Activated CD8-positive, alpha-beta T cell treated with anti-CD3 and anti-CD28 coated beads for 36 hours (primary cell): Measurements from ENCODE around the gene NOVA1. TPM values are rescaled to one million over a fixed set of nuclear protein-coding genes. Genes with fewer than 3 reads are reported as not detected.

Source experiments
- ATAC-seq: fragments of 200-7000 bp; cut with Tn5 transposase; one replicate; pipeline ENCODE4 v1.10.0; 2021; ENCODE audit warnings: mild to moderate bottlenecking, moderate library complexity
- CTCF ChIA-PET: fragments of 350-600 bp; sonication (Branson Sonifier 250); formaldehyde crosslinking; loops from one replicate; lab custom pipeline; 2021; ENCODE audit warnings: antibody characterized with exemption; lab: Charles Lee
- POLR2A ChIA-PET: fragments of 350-600 bp; sonication (Branson Sonifier 250); formaldehyde crosslinking; loops from one replicate; lab custom pipeline; 2021; ENCODE audit warnings: antibody characterized with exemption; lab: Charles Lee
- DNase-seq: peaks from one replicate; pipeline ENCODE4 v3.0.0-alpha.2; 2020
- H3K27ac Mint-ChIP-seq: one replicate; pipeline ENCODE4 v1.8.0; 2021; ENCODE audit warnings: mild to moderate bottlenecking, mixed read lengths
- H3K27me3 Mint-ChIP-seq: one replicate; pipeline ENCODE4 v1.8.0; 2021; ENCODE audit warnings: mixed read lengths
- H3K36me3 Mint-ChIP-seq: one replicate; pipeline ENCODE4 v1.8.0; 2021; ENCODE audit warnings: low read depth, mixed read lengths
- H3K4me1 Mint-ChIP-seq: one replicate; pipeline ENCODE4 v1.8.0; 2021; ENCODE audit warnings: low read depth, mixed read lengths
- H3K4me3 Mint-ChIP-seq: one replicate; pipeline ENCODE4 v1.8.0; 2021; ENCODE audit warnings: mild to moderate bottlenecking, moderate library complexity, mixed read lengths
- H3K9me3 Mint-ChIP-seq: one replicate; pipeline ENCODE4 v1.8.0; 2021; ENCODE audit warnings: mixed read lengths
- intact Hi-C: fragments of 100-400 bp; cut with micrococcal nuclease; formaldehyde crosslinking; loops from one replicate; pipeline ENCODE4 v1.10.0; 2022
- total RNA-seq, 2 experiments: library from RNA; stranded (reverse); gene quantifications; one replicate each; pipeline ENCODE4 v1.2.3, GENCODE V29; 2021
- TF ChIP-seq, protein P1 (sequence below): fragments of 200-600 bp; IDR thresholded peaks from one replicate; pipeline ENCODE4 v1.8.0; 2022; ENCODE audit warnings: antibody characterized with exemption, mild to moderate bottlenecking

The NOVA1 gene
- total RNA-seq, 2 experiments from 2014 or later = not detected

- intact Hi-C loops = no loop called here
- no peaks in the 10 kb centered on the region for H3K4me1 Mint-ChIP-seq
- TF ChIP-seq, protein P1, sequence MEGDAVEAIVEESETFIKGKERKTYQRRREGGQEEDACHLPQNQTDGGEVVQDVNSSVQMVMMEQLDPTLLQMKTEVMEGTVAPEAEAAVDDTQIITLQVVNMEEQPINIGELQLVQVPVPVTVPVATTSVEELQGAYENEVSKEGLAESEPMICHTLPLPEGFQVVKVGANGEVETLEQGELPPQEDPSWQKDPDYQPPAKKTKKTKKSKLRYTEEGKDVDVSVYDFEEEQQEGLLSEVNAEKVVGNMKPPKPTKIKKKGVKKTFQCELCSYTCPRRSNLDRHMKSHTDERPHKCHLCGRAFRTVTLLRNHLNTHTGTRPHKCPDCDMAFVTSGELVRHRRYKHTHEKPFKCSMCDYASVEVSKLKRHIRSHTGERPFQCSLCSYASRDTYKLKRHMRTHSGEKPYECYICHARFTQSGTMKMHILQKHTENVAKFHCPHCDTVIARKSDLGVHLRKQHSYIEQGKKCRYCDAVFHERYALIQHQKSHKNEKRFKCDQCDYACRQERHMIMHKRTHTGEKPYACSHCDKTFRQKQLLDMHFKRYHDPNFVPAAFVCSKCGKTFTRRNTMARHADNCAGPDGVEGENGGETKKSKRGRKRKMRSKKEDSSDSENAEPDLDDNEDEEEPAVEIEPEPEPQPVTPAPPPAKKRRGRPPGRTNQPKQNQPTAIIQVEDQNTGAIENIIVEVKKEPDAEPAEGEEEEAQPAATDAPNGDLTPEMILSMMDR = no peak
- CTCF ChIA-PET = no interaction called here
- H3K27me3 Mint-ChIP-seq = peaks cover 14% of the 10 kb centered on the region
- no peaks in the 10 kb centered on the region for H3K36me3 Mint-ChIP-seq
- H3K27ac Mint-ChIP-seq = no peak overlapping the region
- ATAC-seq = no peak
- DNase-seq = no peak
- POLR2A ChIA-PET = no interaction called here
- no peak overlapping the region for H3K4me3 Mint-ChIP-seq
- H3K9me3 Mint-ChIP-seq = peaks cover 3% of the 10 kb centered on the region
Observed at GRCh38 chr14:26602902-26603301, 5.1 kb upstream of the NOVA1 start.

- DNase-seq = no peak
- ChIA-PET CTCF (no interaction called here), POLR2A (no interaction called here)
- Mint-ChIP-seq H3K4me1 (no peaks in the 10 kb centered on the region), H3K27ac (no peak overlapping the region), H3K27me3 (peaks cover 15% of the 10 kb centered on the region), H3K36me3 (no peaks in the 10 kb centered on the region), H3K9me3 (peaks cover 3% of the 10 kb centered on the region), H3K4me3 (no peak overlapping the region)
- TF ChIP-seq, protein P1 = no peak
- ATAC-seq = no peak
- intact Hi-C loops = no loop called here
Observed at GRCh38 chr14:26601856-26602255, 4.0 kb upstream of the NOVA1 start.

- TF ChIP-seq, protein P1 = no peak
- intact Hi-C loops = no loop called here
- Mint-ChIP-seq H3K4me3 (no peak overlapping the region), H3K4me1 (peaks cover 3% of the 10 kb centered on the region), H3K9me3 (peaks cover 3% of the 10 kb centered on the region), H3K36me3 (peaks cover 2% of the 10 kb centered on the region), H3K27me3 (peaks cover 21% of the 10 kb centered on the region), H3K27ac (no peak overlapping the region)
- CTCF ChIA-PET = no interaction called here
- POLR2A ChIA-PET = no interaction called here
- ATAC-seq (no peak), DNase-seq (no peak)
Observed at GRCh38 chr14:26599291-26599690, 1.5 kb upstream of the NOVA1 start.

- POLR2A ChIA-PET = no interaction called here
- Mint-ChIP-seq H3K36me3 (peaks cover 2% of the 10 kb centered on the region), H3K4me3 (peak overlapping the region; percentile 37), H3K27me3 (peaks cover 21% of the 10 kb centered on the region), H3K9me3 (peaks cover 3% of the 10 kb centered on the region), H3K27ac (no peak overlapping the region), H3K4me1 (peaks cover 3% of the 10 kb centered on the region)
- CTCF ChIA-PET = no interaction called here
- no peak for ATAC-seq
- DNase-seq = no peak
- TF ChIP-seq, protein P1 = no peak
- intact Hi-C loops = no loop called here
Observed at GRCh38 chr14:26598672-26599131, 869 bp upstream of the NOVA1 start.

DNA sequence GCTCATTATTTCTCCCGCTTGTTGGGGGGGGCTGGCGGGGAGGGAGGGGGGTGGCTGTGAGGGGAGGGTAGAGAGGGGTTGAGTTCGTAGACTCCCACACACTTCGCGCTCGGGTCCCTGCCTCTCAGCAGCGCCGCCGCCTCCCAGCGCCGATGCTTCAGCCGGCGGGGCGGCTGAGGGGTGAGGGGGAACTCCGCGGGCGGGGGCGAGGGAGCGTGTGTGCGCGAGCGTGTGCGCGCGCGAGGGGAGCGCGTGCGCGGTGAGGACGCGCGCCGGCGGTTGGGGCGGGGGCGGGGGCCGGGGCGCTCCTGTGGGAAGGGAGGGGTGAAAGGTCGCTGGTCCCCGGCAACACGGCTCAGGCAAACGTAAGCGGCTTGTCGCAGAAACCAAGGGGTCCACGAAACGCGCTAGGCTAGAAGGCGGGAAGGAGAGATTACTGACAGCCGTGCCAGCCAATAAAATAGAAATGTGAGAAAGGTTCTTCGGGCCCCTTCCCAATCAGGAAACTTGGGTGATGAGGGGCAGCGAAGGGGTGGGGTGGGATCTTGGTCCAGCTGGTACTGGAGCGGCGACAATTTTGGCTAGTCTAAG lies 343 bp upstream of the NOVA1 start:
- peaks cover 21% of the 10 kb centered on the region for H3K27me3 Mint-ChIP-seq
- ChIA-PET CTCF (no interaction called here), POLR2A (no interaction called here)
- intact Hi-C loops = no loop called here
- no peak overlapping the region for H3K27ac Mint-ChIP-seq
- peak; percentile 80 for ATAC-seq
- peak overlapping the region; percentile 37 for H3K4me3 Mint-ChIP-seq
- H3K9me3 Mint-ChIP-seq = peaks cover 3% of the 10 kb centered on the region
- peaks cover 2% of the 10 kb centered on the region for H3K36me3 Mint-ChIP-seq
- peaks cover 3% of the 10 kb centered on the region for H3K4me1 Mint-ChIP-seq
- TF ChIP-seq, protein P1 = no peak
- peak; percentile 12 for DNase-seq
